Mammary epithelial cell (primary cell): ENCODE results near the gene PRDM7.

Source experiments
- EZH2 ChIP-seq: IDR thresholded peaks from 2 replicates; pipeline ENCODE4 v1.6.1; 2012; ENCODE audit warnings: low read length, inconsistent platforms, borderline replicate concordance
- TF ChIP-seq, protein P1 (sequence below), 2 donors: IDR thresholded peaks in 1 of 2; conservative IDR thresholded peaks in 1 of 2; 2 replicates each; pipeline ENCODE4 v1.5.1; 2011 to 2012; ENCODE audit warnings: inconsistent platforms in 2 of 2, low read length in 2 of 2, mild to moderate bottlenecking in 2 of 2, control low read depth in 1 of 2, low read depth in 1 of 2; ENCODE audit not compliant: insufficient read depth in 1 of 2; ENCODE audit errors: extremely low read depth in 1 of 2

DNA sequence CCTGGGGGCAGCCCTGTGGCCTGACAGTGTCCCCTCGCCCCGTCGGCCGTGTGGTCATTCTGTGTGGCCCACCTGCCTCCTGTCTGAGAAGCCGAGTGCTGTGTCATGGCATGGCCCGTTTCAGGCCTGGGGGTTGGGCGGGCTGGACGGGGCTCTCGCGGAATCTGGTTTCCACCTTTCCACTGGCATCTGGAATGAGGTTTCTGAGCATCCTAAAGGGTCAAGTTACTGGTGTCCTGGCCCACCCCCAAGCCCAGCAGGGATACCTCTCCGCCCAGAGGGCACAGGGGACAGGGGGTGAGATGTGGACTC is 65.7 kb downstream of the PRDM7 start:
- TF ChIP-seq, protein P1, sequence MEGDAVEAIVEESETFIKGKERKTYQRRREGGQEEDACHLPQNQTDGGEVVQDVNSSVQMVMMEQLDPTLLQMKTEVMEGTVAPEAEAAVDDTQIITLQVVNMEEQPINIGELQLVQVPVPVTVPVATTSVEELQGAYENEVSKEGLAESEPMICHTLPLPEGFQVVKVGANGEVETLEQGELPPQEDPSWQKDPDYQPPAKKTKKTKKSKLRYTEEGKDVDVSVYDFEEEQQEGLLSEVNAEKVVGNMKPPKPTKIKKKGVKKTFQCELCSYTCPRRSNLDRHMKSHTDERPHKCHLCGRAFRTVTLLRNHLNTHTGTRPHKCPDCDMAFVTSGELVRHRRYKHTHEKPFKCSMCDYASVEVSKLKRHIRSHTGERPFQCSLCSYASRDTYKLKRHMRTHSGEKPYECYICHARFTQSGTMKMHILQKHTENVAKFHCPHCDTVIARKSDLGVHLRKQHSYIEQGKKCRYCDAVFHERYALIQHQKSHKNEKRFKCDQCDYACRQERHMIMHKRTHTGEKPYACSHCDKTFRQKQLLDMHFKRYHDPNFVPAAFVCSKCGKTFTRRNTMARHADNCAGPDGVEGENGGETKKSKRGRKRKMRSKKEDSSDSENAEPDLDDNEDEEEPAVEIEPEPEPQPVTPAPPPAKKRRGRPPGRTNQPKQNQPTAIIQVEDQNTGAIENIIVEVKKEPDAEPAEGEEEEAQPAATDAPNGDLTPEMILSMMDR (conservative IDR thresholded peaks at IDR 0.05 in 1 of 2, IDR thresholded peaks at IDR 0.05 in 1 of 2; ENCODE audit: extremely low read depth in 1 of 2, insufficient read depth in 1 of 2, low read depth in 1 of 2, low read length in 2 of 2), result no peak
- no peak for TF ChIP-seq EZH2
